Sigmoid colon (tissue), 4 donors: Measurements from ENCODE around the gene ASAH2B.
"Not testable (repeated sequence)": the region's sequence is repeated elsewhere in the genome, so short reads cannot be mapped to it uniquely, and the experiment has no call there.

Experiments used
- CTCF ChIP-seq, 4 experiments: fragments of 450-650 bp in 3 of 4; fragments of 200-600 bp in 1 of 4; IDR thresholded peaks; one replicate each; pipeline ENCODE4 v1.5.1; 2016 to 2019; ENCODE audit warnings: antibody characterized with exemption in 4 of 4, mild to moderate bottlenecking in 3 of 4, moderate library complexity in 2 of 4
- EP300 ChIP-seq, 4 donors: sonication (generic); formaldehyde crosslinking; IDR thresholded peaks; one replicate each; pipeline ENCODE4 v1.6.1; 2017; ENCODE audit warnings: antibody characterized with exemption in 4 of 4
- POLR2A ChIP-seq, 2 donors: fragments of 450-650 bp; IDR thresholded peaks; one replicate each; pipeline ENCODE4 v1.6.1; 2016; ENCODE audit warnings: antibody characterized with exemption in 2 of 2, mild to moderate bottlenecking in 2 of 2, moderate library complexity in 2 of 2
- POLR2AphosphoS5 ChIP-seq, 4 donors: sonication (generic); formaldehyde crosslinking; IDR thresholded peaks; one replicate each; pipeline ENCODE4 v1.6.1; 2017; ENCODE audit warnings: antibody characterized with exemption in 4 of 4

GRCh38 chr10:50772042-50772441 is 32.3 kb downstream of the ASAH2B start:
- TF ChIP-seq POLR2A, CTCF, POLR2AphosphoS5, EP300 (IDR thresholded peaks at IDR 0.05): not testable (repeated sequence)
